Tibial nerve (tissue), 3 donors: ENCODE results near the gene VPS13D.

Source experiments
- CTCF ChIP-seq, 5 experiments: fragments of 200-600 bp in 3 of 5; fragments of 450-650 bp in 2 of 5; sonication (generic) in 3 of 5; IDR thresholded peaks; one replicate each; pipeline ENCODE4 v1.5.1; 2016 to 2019; ENCODE audit warnings: antibody characterized with exemption in 5 of 5, mild to moderate bottlenecking in 3 of 5, moderate library complexity in 2 of 5
- POLR2A ChIP-seq, 2 donors: fragments of 450-650 bp; IDR thresholded peaks; one replicate each; pipeline ENCODE4 v1.6.1; 2017; ENCODE audit warnings: antibody characterized with exemption in 2 of 2, mild to moderate bottlenecking in 2 of 2, moderate library complexity in 2 of 2

GRCh38 chr1:12287869-12288268 lies 58.0 kb downstream of the VPS13D start:
- no peak for TF ChIP-seq CTCF (IDR thresholded peaks at IDR 0.05)
- TF ChIP-seq POLR2A (IDR thresholded peaks at IDR 0.05) = no peak
